HG03354 (cell line): ENCODE results near the gene VPS13C.

Source experiments
- ATAC-seq: cut with Tn5 transposase; IDR thresholded peaks from one replicate; pipeline ENCODE4 v1.9.1; 2021; ENCODE audit warnings: mild to moderate bottlenecking; ENCODE audit not compliant: unreplicated experiment, poor library complexity, severe bottlenecking

The VPS13C gene

GRCh38 chr15:62060113-62060895 is at the start of gene VPS13C:
Gene VPS13C, minus strand, starts transcription at chr15:62060447. Its CDS starts 73 bp downstream, at chr15:62060374.
- ATAC-seq, result peak; percentile 85

GRCh38 chr15:62109437-62109836 is 49.2 kb upstream of the VPS13C start:
- no peak for ATAC-seq

- ATAC-seq, result no peak
Observed at GRCh38 chr15:62108411-62108810, 48.2 kb upstream of the VPS13C start.

GRCh38 chr15:62107571-62108121 is 47.4 kb upstream of the VPS13C start:
- ATAC-seq, result no peak

GRCh38 chr15:62106096-62106495 is 45.8 kb upstream of the VPS13C start:
- ATAC-seq, result no peak

GRCh38 chr15:62105266-62105665 is 45.0 kb upstream of the VPS13C start:
- ATAC-seq, result no peak

- ATAC-seq, result no peak
Observed at GRCh38 chr15:62104846-62105245, 44.6 kb upstream of the VPS13C start.

GRCh38 chr15:62104401-62104800 is 44.2 kb upstream of the VPS13C start:
- ATAC-seq, result no peak

- ATAC-seq, result no peak
Observed at GRCh38 chr15:62103431-62103830, 43.2 kb upstream of the VPS13C start.

- ATAC-seq, result no peak
Observed at GRCh38 chr15:62099094-62099601, 38.9 kb upstream of the VPS13C start.

- ATAC-seq, result no peak
Observed at GRCh38 chr15:62094388-62094787, 34.1 kb upstream of the VPS13C start.

- ATAC-seq, result no peak
Observed at GRCh38 chr15:62093809-62094208, 33.6 kb upstream of the VPS13C start.

GRCh38 chr15:62090988-62091387 is 30.7 kb upstream of the VPS13C start:
- ATAC-seq, result no peak

GRCh38 chr15:62089616-62090015 is 29.4 kb upstream of the VPS13C start:
- no peak for ATAC-seq

GRCh38 chr15:62088353-62088693 is 28.1 kb upstream of the VPS13C start:
- no peak for ATAC-seq

GRCh38 chr15:62087671-62088352 is 27.6 kb upstream of the VPS13C start:
- no peak for ATAC-seq

GRCh38 chr15:62085740-62086139 is 25.5 kb upstream of the VPS13C start:
- no peak for ATAC-seq

- ATAC-seq, result no peak
Observed at GRCh38 chr15:62083194-62084154, 23.2 kb upstream of the VPS13C start.

GRCh38 chr15:62079594-62079993 is 19.3 kb upstream of the VPS13C start:
- no peak for ATAC-seq
